DMS 273 (cell line): ENCODE measurements around the gene SLC25A21.
"Not testable (repeated sequence)": the region's sequence is repeated elsewhere in the genome, so short reads cannot be mapped to it uniquely, and the experiment has no call there.

Experiments used
- DNase-seq: peaks from one replicate; lab custom pipeline; 2025; ENCODE audit not compliant: unreplicated experiment; lab: John Stamatoyannopoulos, UW

SLC25A21 gene

GRCh38 chr14:36884049-36884448 is 288.4 kb downstream of the SLC25A21 start:
- DNase-seq, result no peak

DNA sequence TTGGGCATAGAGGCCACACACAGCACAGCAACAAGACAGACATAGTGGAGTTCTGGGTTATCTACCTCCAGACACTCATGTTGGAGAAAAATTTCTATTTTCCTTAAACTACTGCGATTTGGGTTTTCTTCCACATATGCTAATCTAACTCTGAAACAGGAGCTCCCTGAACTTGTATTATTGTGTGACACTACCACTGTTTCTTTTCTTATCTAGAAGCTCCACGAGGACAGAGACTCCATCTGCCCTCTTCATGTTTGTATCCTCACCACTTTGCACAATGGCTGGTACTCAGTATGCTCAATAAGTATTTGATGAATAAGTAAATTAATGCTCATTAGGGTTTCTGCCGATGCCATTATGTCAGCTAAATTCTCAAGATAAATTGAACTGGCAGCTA is 292.1 kb downstream of the SLC25A21 start:
- DNase-seq, result no peak

DNA sequence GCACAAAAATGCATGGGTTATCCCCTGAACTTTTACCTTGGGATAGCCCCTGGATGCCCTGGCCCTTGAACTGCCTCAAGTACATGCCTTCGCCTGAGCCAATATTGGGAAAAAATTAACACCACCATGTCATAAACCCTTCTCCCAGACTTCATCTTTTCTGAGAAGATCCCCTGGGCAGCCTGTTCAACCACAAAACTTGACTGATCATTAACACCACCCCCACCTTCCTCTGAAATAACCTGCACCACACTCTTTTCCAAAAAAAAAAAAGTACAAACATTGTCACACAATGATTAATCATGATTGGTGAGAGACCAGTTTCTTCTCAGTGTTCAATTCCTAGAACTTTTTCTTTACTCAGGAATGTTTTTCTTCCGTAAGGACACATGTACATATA is 292.8 kb downstream of the SLC25A21 start:
- DNase-seq, result no peak

DNA sequence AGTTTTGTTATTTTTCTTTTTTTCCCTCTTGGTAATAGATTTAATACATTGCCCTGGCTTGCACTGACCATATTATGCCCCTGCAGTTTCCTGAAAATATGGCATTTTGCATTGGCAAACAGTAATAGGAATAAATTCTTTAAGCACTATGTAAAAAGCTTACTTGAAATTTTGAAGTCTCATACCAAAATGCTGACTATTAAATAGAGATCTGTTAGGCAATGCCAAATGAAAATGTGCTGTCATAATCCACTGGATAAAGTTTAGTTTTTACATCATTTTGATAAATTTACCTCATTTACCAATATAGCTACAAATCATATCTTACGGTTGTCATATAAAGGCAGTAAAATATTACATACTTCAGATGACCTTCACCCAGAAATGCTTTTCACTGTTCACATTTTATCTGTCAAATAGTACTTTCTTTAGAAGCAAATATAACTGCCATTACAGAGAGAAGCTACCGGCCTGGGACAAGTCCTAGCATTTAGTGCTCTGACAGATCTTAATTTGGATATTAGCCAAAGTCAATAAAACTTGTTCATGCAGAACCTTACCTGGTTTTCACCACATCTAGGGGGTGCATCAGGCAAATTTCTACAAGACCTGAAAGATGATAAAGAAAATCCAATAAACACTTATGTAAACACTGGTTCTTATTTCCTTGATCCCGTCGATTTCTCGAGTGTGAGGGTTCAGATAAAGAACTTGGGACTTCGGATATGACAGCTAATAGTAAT is 297.8 kb downstream of the SLC25A21 start:
- DNase-seq, result no peak

GRCh38 chr14:36870776-36871175 is 301.6 kb downstream of the SLC25A21 start:
- no peak for DNase-seq

GRCh38 chr14:36869125-36869524 is 303.3 kb downstream of the SLC25A21 start:
- DNase-seq, result no peak

- no peak for DNase-seq
These were observed 305.5 kb downstream of the SLC25A21 start for GRCh38 chr14:36866867-36867266.

DNA sequence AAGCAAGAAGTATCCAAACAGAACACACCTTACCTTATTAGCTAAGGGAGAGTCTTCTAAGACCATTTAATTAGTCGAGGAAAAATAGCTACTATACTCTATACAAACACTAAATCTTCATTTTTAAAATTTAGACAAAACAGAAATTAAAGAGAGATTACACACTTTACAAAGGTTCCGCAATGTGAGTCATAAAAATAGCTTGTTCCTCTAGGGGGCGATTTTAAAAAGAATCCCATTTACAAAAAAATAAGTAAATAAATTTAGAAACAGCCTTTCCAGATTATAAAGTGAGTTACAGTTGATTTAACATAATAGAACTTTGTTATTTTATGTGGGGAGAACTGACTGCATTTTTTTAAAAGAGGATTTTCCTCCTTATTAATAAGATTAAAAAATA is 309.1 kb downstream of the SLC25A21 start:
- DNase-seq, result peak; percentile 2

DNA sequence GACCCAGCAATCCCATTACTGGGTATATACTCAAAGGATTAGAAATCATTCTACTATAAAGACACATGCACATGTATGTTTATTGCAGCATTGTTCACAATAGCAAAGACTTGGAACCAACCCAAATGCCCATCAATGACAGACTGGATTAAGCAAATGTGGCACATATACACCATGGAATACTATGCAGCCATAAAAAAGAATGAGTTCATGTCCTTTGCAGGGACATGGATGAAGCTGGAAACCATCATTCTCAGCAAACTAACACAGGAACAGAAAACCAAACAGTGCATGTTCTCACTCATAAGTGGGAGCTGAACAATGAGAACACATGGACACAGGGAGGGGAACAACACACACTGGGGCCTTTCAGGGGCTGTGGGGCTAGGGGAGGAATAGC is 310.2 kb downstream of the SLC25A21 start:
- DNase-seq, result not testable (repeated sequence)

GRCh38 chr14:36860831-36861230 is 311.6 kb downstream of the SLC25A21 start:
- no peak for DNase-seq

DNA sequence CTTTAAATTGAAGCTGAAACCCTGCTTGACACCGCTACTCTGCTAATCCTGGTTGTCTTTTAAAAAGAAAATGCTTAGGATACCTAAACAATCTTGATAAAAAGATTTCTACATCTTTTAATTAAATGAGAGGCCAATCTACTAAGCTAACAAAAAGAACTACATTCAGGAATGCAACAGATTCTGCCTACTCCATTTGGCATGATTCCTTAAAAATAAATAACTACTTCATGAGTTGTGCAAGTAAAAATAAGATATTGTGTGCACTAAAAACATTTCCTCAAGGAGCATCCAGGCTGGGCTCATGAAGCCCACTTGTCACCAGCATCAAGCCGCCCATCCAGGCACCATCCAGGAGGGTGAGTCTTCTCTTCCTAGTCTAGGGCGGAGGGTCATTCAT is 313.3 kb downstream of the SLC25A21 start:
- no peak for DNase-seq

GRCh38 chr14:36857842-36858445 is 314.5 kb downstream of the SLC25A21 start:
- no peak for DNase-seq

DNA sequence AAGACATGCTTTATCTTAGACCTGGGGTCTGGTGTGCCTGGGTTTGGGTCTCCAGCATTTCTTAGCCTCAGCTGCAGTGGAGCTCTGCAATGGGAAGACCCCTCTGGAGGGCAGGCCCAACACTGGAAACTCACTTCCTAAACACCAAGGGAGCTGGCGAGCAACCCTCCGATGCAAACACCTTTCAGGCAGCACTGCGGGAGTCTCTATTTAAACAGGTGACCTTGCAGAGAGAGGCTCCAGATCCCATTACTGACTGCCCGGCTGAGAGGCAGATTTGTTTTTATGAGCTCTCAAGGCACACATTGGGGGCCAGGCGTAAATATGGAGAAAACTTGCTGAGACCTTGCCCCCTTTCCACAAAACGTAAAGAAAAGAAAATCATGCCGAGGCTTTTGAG is 315.3 kb downstream of the SLC25A21 start:
- DNase-seq, result no peak

- no peak for DNase-seq
These were observed 316.1 kb downstream of the SLC25A21 start for GRCh38 chr14:36856095-36856878.

GRCh38 chr14:36855396-36855795 is 317.0 kb downstream of the SLC25A21 start:
- DNase-seq, result no peak

GRCh38 chr14:36852981-36853691 is 319.3 kb downstream of the SLC25A21 start:
- DNase-seq, result no peak

GRCh38 chr14:36848213-36848612 is 324.2 kb downstream of the SLC25A21 start:
- no peak for DNase-seq

- no peak for DNase-seq
These were observed 325.0 kb downstream of the SLC25A21 start for GRCh38 chr14:36847366-36847765.

- DNase-seq, result no peak
These were observed 326.9 kb downstream of the SLC25A21 start for GRCh38 chr14:36845356-36846012.

- DNase-seq, result no peak
These were observed 327.8 kb downstream of the SLC25A21 start for GRCh38 chr14:36844443-36845195.
